Measurements from ENCODE around the gene ZNF644.

The ZNF644 gene

DNA sequence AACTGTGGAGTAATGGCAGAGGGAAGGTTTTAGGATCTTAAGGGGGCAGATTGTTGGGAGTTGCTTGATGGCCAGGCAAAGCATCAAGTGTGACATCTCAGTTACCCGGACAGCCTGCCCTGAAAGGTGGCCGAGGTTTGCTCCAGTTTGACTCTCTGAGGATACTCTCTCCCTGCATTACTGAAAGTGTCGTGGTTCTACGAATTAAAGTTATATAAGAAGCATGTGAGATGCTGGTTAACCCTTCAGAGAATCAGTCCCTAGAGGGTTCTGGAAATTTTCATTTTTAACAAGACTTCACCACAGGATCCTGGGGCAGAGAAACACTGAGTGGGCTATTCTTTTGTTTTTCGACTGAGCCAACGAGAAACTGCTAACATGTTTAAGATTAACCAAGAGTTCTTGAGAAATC is 689 bp upstream of the ZNF644 start:
- DNase-seq (ENCODE audit: low spot score) (no peak), FAIRE-seq (no peak)

DNA sequence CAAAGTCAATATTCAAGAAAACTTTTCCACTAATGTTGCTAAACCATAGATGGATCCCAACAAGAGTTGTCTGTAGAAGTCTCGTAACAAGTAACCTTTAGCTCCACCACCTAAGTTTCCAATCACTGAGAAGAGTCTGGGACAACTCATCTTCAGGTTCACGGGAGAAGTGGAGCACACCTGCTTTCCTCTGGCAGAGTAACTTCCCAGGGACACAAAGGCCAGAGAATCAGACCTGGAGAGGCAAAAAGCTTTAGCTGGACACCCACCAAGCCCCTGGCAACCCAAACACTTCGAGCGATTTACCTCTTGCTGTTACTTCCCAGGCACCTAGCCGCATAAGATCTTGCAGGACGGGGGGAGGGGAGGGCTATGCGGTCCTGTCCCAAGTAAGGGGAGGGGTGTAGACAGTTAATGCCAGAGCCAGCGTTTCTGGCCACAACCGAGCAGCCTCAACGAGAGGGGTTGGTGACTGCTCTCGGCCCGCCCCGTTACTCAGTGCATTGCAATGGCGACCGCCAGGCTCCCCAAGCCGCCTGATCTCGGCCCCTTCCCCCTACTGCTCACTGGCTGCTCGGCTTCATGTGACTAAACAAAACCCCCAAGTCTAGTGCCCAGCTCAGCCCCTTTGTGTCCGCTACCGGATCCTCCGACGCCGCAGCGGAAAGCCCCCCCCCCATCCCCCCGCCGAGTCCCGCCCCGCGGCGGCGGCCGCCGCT is 709 bp downstream of the ZNF644 start:
- FAIRE-seq (no peak), DNase-seq (ENCODE audit: low spot score) (peak; percentile 68)

DNA sequence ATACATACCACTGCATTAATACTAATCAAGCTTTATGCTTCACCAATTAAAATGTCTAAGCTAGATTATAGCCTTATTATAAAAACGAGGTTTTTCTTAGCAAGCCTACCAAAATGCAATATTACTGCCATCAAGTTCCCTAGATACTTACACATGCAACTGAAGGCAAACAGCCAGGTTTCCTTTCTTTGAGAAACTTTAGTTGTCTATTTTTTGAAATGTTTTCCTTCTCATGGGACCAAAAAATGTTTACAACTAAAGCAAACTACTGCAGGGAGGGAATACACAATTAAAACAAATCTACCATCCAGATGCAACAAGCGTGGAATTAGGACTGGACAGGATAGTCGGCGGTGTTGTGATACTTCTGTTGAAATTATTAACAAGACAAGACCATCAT is 1.3 kb downstream of the ZNF644 start:
- DNase-seq (ENCODE audit: low spot score) (no peak), FAIRE-seq (no peak)

DNA sequence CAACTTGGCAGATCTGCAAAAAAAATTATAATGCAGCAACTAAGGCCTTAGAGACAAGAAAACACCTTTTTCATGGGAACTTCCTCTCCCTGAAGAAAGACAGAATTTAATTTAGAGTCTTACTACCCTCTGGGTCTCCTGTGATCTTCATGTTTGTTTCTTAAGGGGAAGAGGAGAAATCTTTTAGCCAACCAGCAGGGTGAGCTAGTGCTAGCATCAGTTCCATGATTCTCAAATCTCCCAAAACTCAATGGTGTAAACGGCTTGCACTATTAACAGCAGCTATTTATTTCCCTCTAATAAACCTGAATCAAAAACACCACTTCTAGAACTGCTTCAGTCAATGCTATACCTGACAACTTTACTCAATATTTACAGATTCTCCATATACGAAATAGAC is 3.8 kb downstream of the ZNF644 start:
- no peak for FAIRE-seq
- DNase-seq (ENCODE audit: low spot score), result no peak

DNA sequence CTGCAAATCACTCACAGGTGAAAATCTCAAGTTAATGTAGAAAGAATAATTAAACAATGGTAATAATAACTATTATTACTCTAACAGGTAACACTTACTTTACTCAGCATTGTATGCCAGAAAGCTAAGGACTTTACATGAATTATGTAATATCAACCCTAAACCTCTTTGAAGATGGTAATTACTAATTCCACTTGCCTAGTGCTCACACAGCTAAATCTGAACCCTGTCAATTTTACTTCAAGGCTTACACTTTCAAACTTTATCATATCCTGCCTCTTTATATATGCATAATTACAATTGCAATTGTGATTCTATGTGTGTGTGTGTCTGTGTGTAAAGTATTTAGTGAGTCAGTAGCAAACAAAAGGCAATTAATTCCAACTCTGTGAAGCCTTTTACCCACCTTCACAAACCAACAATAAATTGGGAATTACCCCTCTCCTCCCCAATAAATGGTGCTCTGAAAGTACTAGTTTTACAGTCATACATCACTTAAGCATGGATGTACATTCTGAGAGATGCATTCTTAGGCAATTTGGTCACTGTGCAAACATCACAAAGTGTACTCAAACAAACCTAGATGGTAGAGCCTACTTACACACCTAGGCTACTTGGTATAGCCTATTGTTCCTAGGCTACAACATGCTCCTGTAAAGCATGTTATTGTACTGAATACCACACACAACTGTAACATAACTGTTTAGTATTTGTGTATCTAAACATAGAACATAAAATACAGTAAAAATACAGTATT is 5.9 kb downstream of the ZNF644 start:
- no peak for DNase-seq (ENCODE audit: low spot score)

DNA sequence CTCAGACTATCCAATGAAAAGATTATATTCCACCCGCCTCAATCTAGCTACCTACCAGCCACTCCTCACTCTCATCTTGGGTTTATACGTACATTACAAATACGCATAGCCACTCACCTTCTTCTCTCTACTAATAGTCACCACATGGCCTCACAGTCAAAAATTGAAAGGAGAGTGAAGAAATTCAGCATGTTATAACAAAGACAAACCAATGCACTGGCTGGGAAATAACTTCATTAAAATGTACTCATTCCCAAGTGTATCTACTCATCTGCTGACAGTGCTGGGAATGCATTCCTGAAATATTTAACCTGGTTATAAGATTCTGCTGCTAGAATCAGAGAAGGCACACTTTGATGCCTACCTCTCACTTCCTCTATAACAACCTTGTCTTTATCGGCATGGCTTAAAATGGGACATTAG is 6.5 kb downstream of the ZNF644 start:
- FAIRE-seq (no peak), DNase-seq (ENCODE audit: low spot score) (no peak)

More for the DNA sequence above, 5.9 kb downstream of the ZNF644 start:
- FAIRE-seq, result peak; percentile 44

DNA sequence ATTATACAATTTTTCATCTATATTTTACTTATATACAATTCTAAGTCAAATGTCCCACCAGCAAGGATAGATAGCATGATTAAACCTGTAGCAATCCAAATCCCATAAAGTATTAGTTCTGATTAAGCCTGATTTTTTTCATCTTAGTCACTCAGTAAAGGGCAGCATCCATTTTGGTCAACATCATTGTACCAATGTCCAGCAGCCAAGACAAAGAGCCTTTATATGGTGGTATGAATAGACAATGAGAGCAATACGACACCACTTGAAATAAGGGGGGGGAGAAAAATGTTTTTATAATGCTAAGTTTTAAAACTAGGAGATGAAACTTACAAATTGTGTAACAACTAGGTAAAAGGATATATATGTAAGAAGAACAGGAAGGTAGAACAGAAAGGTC is 7.4 kb downstream of the ZNF644 start:
- DNase-seq (ENCODE audit: low spot score), result no peak
- no peak for FAIRE-seq

GRCh38 chr1:91013302-91013701 is 8.5 kb downstream of the ZNF644 start:
- FAIRE-seq, result no peak
- DNase-seq (ENCODE audit: low spot score), result no peak

GRCh38 chr1:91012196-91012595 is 9.6 kb downstream of the ZNF644 start:
- no peak for DNase-seq (ENCODE audit: low spot score)
- no peak for FAIRE-seq

DNA sequence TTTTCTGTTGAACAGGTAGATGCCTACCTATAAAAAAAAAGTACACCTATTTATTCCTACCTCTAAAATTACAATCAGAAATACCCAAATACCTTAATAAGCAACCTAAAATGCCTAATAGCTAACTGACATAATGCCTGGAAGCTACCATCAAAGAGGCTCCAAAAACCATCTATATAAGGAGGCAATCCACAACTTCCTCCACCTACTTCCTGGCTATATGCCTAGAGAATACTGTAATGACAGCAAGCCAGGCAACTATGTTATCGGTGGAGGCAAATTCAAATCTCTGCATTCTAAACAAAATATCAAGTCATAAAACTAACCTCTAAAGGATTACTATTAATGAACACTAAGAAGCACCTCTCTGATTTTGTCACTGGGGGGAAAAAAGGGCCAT is 10.1 kb downstream of the ZNF644 start:
- no peak for DNase-seq (ENCODE audit: low spot score)
- no peak for FAIRE-seq

DNA sequence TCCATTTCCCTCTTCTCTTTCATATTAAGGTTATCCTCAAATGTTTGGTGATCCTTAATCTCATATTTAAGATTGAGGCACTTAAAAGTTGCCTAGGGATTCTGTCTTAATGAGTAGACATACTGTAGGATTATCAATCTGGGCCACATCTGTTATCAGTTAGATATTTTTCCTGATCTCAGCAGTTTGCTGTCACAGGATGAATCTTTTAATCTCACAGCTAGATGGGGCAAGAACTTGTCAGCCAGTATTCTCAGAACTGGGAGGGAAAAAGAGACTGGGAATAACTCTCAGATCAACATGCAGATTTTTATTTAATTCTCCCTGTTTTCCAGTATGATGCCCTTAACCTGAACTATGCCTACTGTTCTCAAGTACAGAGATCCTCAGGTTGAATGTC is 14.0 kb downstream of the ZNF644 start:
- FAIRE-seq, result no peak
- no peak for DNase-seq (ENCODE audit: low spot score)

GRCh38 chr1:91007092-91007491 is 14.7 kb downstream of the ZNF644 start:
- DNase-seq (ENCODE audit: low spot score), result no peak
- no peak for FAIRE-seq

DNA sequence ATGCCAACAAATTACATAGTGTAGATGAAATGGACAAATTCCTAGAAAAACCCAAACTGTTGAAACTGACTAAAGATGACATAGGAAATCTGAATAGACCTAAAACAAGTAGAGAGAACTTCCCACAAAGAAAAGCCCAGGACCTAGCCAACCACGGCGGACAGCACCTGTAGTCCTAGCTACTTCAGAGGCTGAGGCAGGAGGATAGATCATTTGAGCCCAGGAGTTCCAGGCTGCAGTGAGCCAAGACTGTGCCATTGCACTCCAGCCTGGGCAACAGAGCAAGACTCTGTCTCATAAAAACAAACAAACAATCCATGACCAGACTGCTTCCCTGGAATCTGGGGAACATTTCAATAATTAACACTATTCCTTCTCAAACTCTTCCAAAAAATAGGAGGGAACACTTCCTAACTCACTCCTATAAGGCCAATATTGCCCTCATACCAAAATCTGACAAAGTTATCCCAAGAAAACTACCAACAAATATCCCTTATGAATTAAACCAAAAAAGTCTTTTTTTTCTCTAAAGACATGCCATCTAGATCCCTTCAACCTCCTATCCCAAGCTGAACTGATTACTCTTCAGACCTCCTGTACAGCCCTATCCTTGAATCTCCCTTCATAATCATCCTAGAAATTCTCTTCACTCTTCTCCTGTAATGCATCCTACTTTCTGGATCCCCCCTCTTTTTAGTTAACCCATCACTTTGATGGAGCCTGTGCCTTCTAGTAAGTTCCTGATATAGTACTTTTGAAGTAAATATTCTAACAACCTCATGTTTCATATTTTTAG is 15.5 kb downstream of the ZNF644 start:
- FAIRE-seq (no peak), DNase-seq (ENCODE audit: low spot score) (no peak)

- DNase-seq (ENCODE audit: low spot score) (no peak), FAIRE-seq (no peak)
These were observed 16.6 kb downstream of the ZNF644 start for GRCh38 chr1:91005285-91005684.

- FAIRE-seq (no peak), DNase-seq (ENCODE audit: low spot score) (no peak)
These were observed 17.7 kb downstream of the ZNF644 start for GRCh38 chr1:91004145-91004544.

GRCh38 chr1:90996742-90997413 is 25.0 kb downstream of the ZNF644 start:
- no peak for FAIRE-seq
- no peak for DNase-seq (ENCODE audit: low spot score)

- no peak for DNase-seq (ENCODE audit: low spot score)
- FAIRE-seq, result no peak
These were observed 26.4 kb downstream of the ZNF644 start for GRCh38 chr1:90995311-90995894.

- no peak for FAIRE-seq
- no peak for DNase-seq (ENCODE audit: low spot score)
These were observed 27.4 kb downstream of the ZNF644 start for GRCh38 chr1:90994461-90994860.

DNA sequence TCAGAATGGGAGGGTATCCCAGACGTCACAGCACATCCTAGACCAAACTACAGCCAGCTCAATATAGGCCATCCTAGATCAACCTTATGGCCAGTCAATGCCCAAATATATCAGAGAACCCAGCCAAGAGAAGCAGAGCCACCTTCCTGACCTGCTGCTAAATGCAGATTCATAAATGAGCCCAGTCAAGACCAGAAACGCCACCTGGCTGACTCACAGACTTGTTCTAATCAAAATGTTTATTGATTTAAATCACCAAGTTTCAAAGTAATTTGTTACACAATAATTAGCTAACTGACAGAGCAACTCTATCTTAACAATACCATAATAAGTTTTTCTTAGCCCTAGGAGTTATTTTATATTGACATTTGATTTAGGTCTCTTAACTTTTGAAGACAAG is 28.6 kb downstream of the ZNF644 start:
- FAIRE-seq, result no peak

GRCh38 chr1:90990779-90991178 is 31.1 kb downstream of the ZNF644 start:
- FAIRE-seq (no peak), DNase-seq (ENCODE audit: low spot score) (no peak)

More for the DNA sequence above, 28.6 kb downstream of the ZNF644 start:
- DNase-seq (ENCODE audit: low spot score), result no peak

DNA sequence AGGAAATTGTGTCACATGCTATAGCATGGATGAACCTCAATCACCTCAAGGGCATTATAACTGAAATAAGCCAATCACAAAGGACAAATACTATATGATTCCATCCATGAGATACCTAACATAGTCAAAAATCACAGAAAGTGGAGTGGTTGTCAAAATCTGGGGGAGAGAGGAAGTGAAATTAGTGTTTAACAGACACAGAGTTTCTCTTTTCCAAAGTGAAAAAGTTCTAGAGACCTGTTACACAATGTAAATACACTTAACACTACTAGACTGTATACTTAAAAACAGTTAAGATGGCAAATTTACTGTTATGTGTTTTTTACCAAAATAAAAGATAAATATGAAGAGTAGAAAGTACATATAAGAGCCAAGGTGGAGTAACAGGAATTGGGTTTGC is 31.8 kb downstream of the ZNF644 start:
- FAIRE-seq, result no peak
- DNase-seq (ENCODE audit: low spot score), result no peak

Measured in urothelium cell line (cell line).